OCI-LY7 (cell line): ENCODE results near the gene SH3TC1.

Source experiments
- EZH2phosphoT487 ChIP-seq: fragments of 200-600 bp; sonication (generic); IDR thresholded peaks from 2 replicates; pipeline ENCODE4 v1.6.1; 2018; ENCODE audit warnings: low read depth, borderline replicate concordance, mild to moderate bottlenecking, mixed run types, antibody characterized with exemption, low read length, moderate library complexity, mixed read lengths
- TF ChIP-seq, protein P1 (sequence below): fragments of 200-600 bp; sonication (generic); conservative IDR thresholded peaks from 2 replicates; pipeline ENCODE4 v1.5.1; 2014; ENCODE audit warnings: mild to moderate bottlenecking, antibody characterized with exemption, low read length, moderate library complexity, mixed read lengths

DNA sequence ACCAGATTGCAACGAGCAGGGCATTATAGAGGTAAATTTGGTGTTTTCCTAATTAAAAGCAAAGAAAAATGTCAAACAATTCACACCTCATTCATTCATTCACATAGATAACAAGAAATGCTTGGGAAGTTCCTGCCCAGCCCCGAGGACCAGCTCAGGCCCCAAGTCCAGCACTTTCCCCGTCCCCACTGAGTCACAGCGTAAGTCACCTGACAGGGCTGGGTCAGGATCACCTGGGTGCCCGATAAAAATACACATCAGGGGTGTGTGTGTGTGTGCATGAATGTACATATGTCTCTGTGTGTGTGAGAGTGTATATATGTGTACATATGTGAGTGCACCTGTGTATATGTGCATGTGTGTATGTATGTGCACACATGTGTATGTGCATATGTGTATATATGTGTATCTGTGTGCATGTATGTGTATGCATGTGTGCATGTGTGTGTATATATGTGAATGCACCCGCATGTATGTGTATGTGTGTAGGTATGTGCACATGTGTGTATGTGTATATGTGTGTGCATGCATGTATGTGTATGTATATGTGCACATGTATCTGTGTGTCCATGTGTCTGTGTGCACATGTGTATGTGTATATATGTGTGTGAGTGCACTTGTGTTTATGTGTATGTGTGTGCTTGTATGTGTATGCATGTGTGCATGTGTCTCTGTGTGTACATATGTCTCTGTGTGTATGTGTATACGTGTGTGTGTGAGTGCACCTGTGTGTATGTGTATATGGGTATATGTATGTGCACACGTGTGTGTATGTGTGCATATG lies 18.6 kb upstream of the SH3TC1 start:
- TF ChIP-seq, protein P1, sequence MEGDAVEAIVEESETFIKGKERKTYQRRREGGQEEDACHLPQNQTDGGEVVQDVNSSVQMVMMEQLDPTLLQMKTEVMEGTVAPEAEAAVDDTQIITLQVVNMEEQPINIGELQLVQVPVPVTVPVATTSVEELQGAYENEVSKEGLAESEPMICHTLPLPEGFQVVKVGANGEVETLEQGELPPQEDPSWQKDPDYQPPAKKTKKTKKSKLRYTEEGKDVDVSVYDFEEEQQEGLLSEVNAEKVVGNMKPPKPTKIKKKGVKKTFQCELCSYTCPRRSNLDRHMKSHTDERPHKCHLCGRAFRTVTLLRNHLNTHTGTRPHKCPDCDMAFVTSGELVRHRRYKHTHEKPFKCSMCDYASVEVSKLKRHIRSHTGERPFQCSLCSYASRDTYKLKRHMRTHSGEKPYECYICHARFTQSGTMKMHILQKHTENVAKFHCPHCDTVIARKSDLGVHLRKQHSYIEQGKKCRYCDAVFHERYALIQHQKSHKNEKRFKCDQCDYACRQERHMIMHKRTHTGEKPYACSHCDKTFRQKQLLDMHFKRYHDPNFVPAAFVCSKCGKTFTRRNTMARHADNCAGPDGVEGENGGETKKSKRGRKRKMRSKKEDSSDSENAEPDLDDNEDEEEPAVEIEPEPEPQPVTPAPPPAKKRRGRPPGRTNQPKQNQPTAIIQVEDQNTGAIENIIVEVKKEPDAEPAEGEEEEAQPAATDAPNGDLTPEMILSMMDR = no peak
- TF ChIP-seq EZH2phosphoT487 = no peak
